CD4-positive, CD25-positive, alpha-beta regulatory T cell (primary cell): ENCODE results near the gene BAD. TPM values are rescaled to one million over a fixed set of nuclear protein-coding genes. Genes with fewer than 3 reads are reported as not detected.
"Not testable (repeated sequence)": the region's sequence is repeated elsewhere in the genome, so short reads cannot be mapped to it uniquely, and the experiment has no call there.

Source experiments
- ATAC-seq, 2 donors: fragments of 150-1000 bp; cut with Tn5 transposase; one replicate each; pipeline ENCODE4 v1.10.0; 2021; ENCODE audit warnings: low read depth in 2 of 2, moderate number of reproducible peaks in 2 of 2, moderate library complexity in 1 of 2
- DNase-seq, 3 donors: peaks; one replicate each; pipeline versions ENCODE4 v3.0.0 to v3.0.0-alpha.2; 2012 to 2022; ENCODE audit warnings: mixed read lengths in 1 of 3
- H3K27ac ChIP-seq: one replicate; pipeline ENCODE4 v1.7.0; 2013; ENCODE audit warnings: mild to moderate bottlenecking, low read length; ENCODE audit not compliant: insufficient read depth, poor library complexity, severe bottlenecking
- H3K27me3 ChIP-seq: one replicate; pipeline ENCODE4 v1.7.0; 2013; ENCODE audit warnings: low read length; ENCODE audit not compliant: control insufficient read depth, insufficient read depth
- H3K36me3 ChIP-seq: one replicate; pipeline ENCODE4 v1.7.0; 2013; ENCODE audit warnings: mild to moderate bottlenecking, low read length, moderate library complexity; ENCODE audit not compliant: control insufficient read depth, insufficient read depth
- H3K4me1 ChIP-seq: 2 replicates; pipeline ENCODE4 v1.7.0; 2013; ENCODE audit warnings: mild to moderate bottlenecking, low read length; ENCODE audit not compliant: insufficient read depth, control insufficient read depth, poor library complexity, severe bottlenecking
- H3K4me3 ChIP-seq: one replicate; pipeline ENCODE4 v1.7.0; 2013; ENCODE audit warnings: low read depth, mild to moderate bottlenecking, low read length, moderate library complexity
- H3K9me3 ChIP-seq, 2 experiments: 1 replicate in 1 of 2; 2 replicates in 1 of 2; pipeline ENCODE4 v1.7.0; 2013; ENCODE audit warnings: low read length in 2 of 2, mild to moderate bottlenecking in 1 of 2, moderate library complexity in 1 of 2; ENCODE audit not compliant: control insufficient read depth in 2 of 2
- H3K27ac Mint-ChIP-seq, 3 donors: one replicate each; pipeline ENCODE4 v1.8.0; 2020 to 2022; ENCODE audit warnings: mild to moderate bottlenecking in 3 of 3, mixed read lengths in 3 of 3, moderate library complexity in 2 of 3
- H3K27me3 Mint-ChIP-seq: one replicate; pipeline ENCODE4 v1.8.0; 2022; ENCODE audit warnings: mild to moderate bottlenecking, mixed read lengths
- H3K36me3 Mint-ChIP-seq: one replicate; pipeline ENCODE4 v1.8.0; 2020; ENCODE audit warnings: mixed read lengths
- H3K4me1 Mint-ChIP-seq, 4 donors: one replicate each; pipeline ENCODE4 v1.8.0; 2020 to 2022; ENCODE audit warnings: mixed read lengths in 4 of 4, mild to moderate bottlenecking in 1 of 4
- H3K4me3 Mint-ChIP-seq, 4 donors: one replicate each; pipeline ENCODE4 v1.8.0; 2020 to 2022; ENCODE audit warnings: mild to moderate bottlenecking in 4 of 4, mixed read lengths in 4 of 4, moderate library complexity in 3 of 4
- H3K9me3 Mint-ChIP-seq, 7 donors: one replicate each; pipeline ENCODE4 v1.8.0; 2020 to 2022; ENCODE audit warnings: mixed read lengths in 7 of 7, mild to moderate bottlenecking in 3 of 7, moderate library complexity in 2 of 7
- polyA plus RNA-seq, 4 donors: library from polyadenylated mRNA; unstranded; fragments of 300-500 nt; fragmentation: Illumina TruSeq; gene quantifications; one replicate each; pipeline ENCODE4 v1.2.3, GENCODE V29; 2021
- total RNA-seq: library from RNA; stranded (reverse); gene quantifications from one replicate; pipeline ENCODE4 v1.2.3, GENCODE V29; 2022

BAD gene
- total and polyA plus RNA-seq, 5 donors from 2014 or later = 25.7 to 50.4 (median 43.8) TPM

GRCh38 chr11:64317961-64318765 lies 33.7 kb upstream of the BAD start, which contains the start of gene PRDX5:
Gene PRDX5, plus strand, starts transcription at chr11:64318121. Its CDS starts 95 bp downstream, at chr11:64318216.
- H3K4me1 ChIP-seq = peaks cover 31% of the 10 kb centered on the region
- peaks cover 21% of the 10 kb centered on the region for H3K36me3 Mint-ChIP-seq
- no peaks in the 10 kb centered on the region for H3K27me3 Mint-ChIP-seq
- ATAC-seq = peak; percentile 78 to 82
- H3K4me3 ChIP-seq = peak within 1 kb of the TSS; percentile 89
- H3K9me3 Mint-ChIP-seq = no peaks in the 10 kb centered on the region
- H3K27ac ChIP-seq = peak within 1 kb of the TSS; percentile 98
- peaks cover 0 to 47% (median 28%) of the 10 kb centered on the region in 4 donors for H3K4me1 Mint-ChIP-seq
- peak within 1 kb of the TSS; percentile 93 to 97 (median 96) for H3K4me3 Mint-ChIP-seq
- H3K27ac Mint-ChIP-seq = peak within 1 kb of the TSS; percentile 99 to 100 (median 100)
- H3K36me3 ChIP-seq = peaks cover 8% of the 10 kb centered on the region
- DNase-seq = peak; percentile 93 to 98 (median 97)
- H3K9me3 ChIP-seq = no peaks in the 10 kb centered on the region
- H3K27me3 ChIP-seq = no peaks in the 10 kb centered on the region

- peaks cover 0 to 2% (median 0%) of the 10 kb centered on the region in 7 donors for H3K9me3 Mint-ChIP-seq
- Histone ChIP-seq H3K36me3 (peaks cover 8% of the 10 kb centered on the region), H3K9me3 (no peaks in the 10 kb centered on the region), H3K27ac (peak within 1 kb of the TSS; percentile 98), H3K4me3 (peak within 1 kb of the TSS; percentile 89), H3K4me1 (peaks cover 31% of the 10 kb centered on the region), H3K27me3 (no peaks in the 10 kb centered on the region)
- peak within 1 kb of the TSS; percentile 93 to 97 (median 96) for H3K4me3 Mint-ChIP-seq
- H3K36me3 Mint-ChIP-seq = peaks cover 27% of the 10 kb centered on the region
- H3K27me3 Mint-ChIP-seq = no peaks in the 10 kb centered on the region
- ATAC-seq (peak; percentile 81), DNase-seq (peak; percentile 98)
- H3K4me1 Mint-ChIP-seq = peaks cover 0 to 54% (median 32%) of the 10 kb centered on the region in 4 donors
- H3K27ac Mint-ChIP-seq = peak within 1 kb of the TSS; percentile 99 to 100 (median 100)
Observed at GRCh38 chr11:64317325-64317960, 33.0 kb upstream of the BAD start, which contains the start of gene TRMT112. Gene TRMT112, minus strand, starts transcription at chr11:64317559. Its CDS starts 33 bp downstream, at chr11:64317526.

- Mint-ChIP-seq H3K27me3 (no peaks in the 10 kb centered on the region), H3K9me3 (peaks cover 0 to 2% (median 0%) of the 10 kb centered on the region in 7 donors), H3K36me3 (peaks cover 28% of the 10 kb centered on the region), H3K4me3 (peak overlapping the region; percentile 93 to 97 (median 96)), H3K27ac (peak overlapping the region; percentile 99 to 100 (median 100)), H3K4me1 (peaks cover 0 to 57% (median 32%) of the 10 kb centered on the region in 4 donors)
- H3K4me3 ChIP-seq = peak overlapping the region; percentile 89
- H3K27me3 ChIP-seq = no peaks in the 10 kb centered on the region
- peaks cover 8% of the 10 kb centered on the region for H3K36me3 ChIP-seq
- no peak for ATAC-seq
- H3K4me1 ChIP-seq = peaks cover 31% of the 10 kb centered on the region
- DNase-seq = peak in 2 of 3 donors; percentile 28 to 67
- H3K9me3 ChIP-seq = no peaks in the 10 kb centered on the region
- H3K27ac ChIP-seq = peak overlapping the region; percentile 98
Observed at GRCh38 chr11:64316672-64317324, 32.3 kb upstream of the BAD start.

DNA sequence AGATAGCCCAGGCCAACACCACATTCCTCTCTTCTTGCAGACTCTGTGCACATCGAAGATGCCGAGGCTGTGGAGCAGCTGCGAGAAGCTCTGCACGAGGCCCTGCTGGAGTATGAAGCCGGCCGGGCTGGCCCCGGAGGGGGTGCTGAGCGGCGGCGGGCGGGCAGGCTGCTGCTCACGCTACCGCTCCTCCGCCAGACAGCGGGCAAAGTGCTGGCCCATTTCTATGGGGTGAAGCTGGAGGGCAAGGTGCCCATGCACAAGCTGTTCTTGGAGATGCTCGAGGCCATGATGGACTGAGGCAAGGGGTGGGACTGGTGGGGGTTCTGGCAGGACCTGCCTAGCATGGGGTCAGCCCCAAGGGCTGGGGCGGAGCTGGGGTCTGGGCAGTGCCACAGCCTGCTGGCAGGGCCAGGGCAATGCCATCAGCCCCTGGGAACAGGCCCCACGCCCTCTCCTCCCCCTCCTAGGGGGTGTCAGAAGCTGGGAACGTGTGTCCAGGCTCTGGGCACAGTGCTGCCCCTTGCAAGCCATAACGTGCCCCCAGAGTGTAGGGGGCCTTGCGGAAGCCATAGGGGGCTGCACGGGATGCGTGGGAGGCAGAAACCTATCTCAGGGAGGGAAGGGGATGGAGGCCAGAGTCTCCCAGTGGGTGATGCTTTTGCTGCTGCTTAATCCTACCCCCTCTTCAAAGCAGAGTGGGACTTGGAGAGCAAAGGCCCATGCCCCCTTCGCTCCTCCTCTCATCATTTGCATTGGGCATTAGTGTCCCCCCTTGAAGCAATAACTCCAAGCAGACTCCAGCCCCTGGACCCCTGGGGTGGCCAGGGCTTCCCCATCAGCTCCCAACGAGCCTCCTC lies 31.4 kb upstream of the BAD start:
- DNase-seq, H3K27me3 ChIP-seq, H3K9me3 ChIP-seq, ATAC-seq, H3K9me3 Mint-ChIP-seq, H3K4me3 ChIP-seq, H3K27me3 Mint-ChIP-seq, H3K36me3 ChIP-seq: not testable (repeated sequence)
- H3K4me1 Mint-ChIP-seq = peaks cover 0 to 57% (median 32%) of the 10 kb centered on the region in 4 donors
- H3K36me3 Mint-ChIP-seq = peaks cover 22% of the 10 kb centered on the region
- Histone ChIP-seq H3K4me1 (peaks cover 31% of the 10 kb centered on the region), H3K27ac (peak overlapping the region; percentile 98)
- peak overlapping the region; percentile 93 to 97 (median 96) for H3K4me3 Mint-ChIP-seq
- peak overlapping the region; percentile 99 to 100 (median 100) for H3K27ac Mint-ChIP-seq

- no peaks in the 10 kb centered on the region for H3K9me3 ChIP-seq
- no peaks in the 10 kb centered on the region for H3K27me3 ChIP-seq
- Mint-ChIP-seq H3K9me3 (peaks cover 0 to 2% (median 0%) of the 10 kb centered on the region in 7 donors), H3K27ac (peak overlapping the region in 1 of 3 donors; percentile 26), H3K4me3 (peak overlapping the region in 2 of 4 donors; percentile 24 to 80), H3K27me3 (no peaks in the 10 kb centered on the region), H3K4me1 (peaks cover 0 to 59% (median 29%) of the 10 kb centered on the region in 4 donors), H3K36me3 (peaks cover 14% of the 10 kb centered on the region)
- DNase-seq (no peak), ATAC-seq (no peak)
- peaks cover 4% of the 10 kb centered on the region for H3K36me3 ChIP-seq
- peaks cover 31% of the 10 kb centered on the region for H3K4me1 ChIP-seq
- H3K27ac ChIP-seq = no peak overlapping the region
- no peak overlapping the region for H3K4me3 ChIP-seq
Observed at GRCh38 chr11:64314805-64315561, 30.5 kb upstream of the BAD start.

GRCh38 chr11:64314146-64314804 lies 29.8 kb upstream of the BAD start:
- Histone ChIP-seq H3K4me1 (peaks cover 27% of the 10 kb centered on the region), H3K9me3 (no peaks in the 10 kb centered on the region), H3K27ac (no peak overlapping the region), H3K27me3 (no peaks in the 10 kb centered on the region), H3K4me3 (no peak overlapping the region), H3K36me3 (peaks cover 4% of the 10 kb centered on the region)
- no peak for DNase-seq
- ATAC-seq = no peak
- Mint-ChIP-seq H3K36me3 (peaks cover 14% of the 10 kb centered on the region), H3K4me3 (peak overlapping the region in 1 of 4 donors; percentile 80), H3K27ac (peak overlapping the region in 1 of 3 donors; percentile 81), H3K27me3 (no peaks in the 10 kb centered on the region), H3K9me3 (peaks cover 0 to 2% (median 0%) of the 10 kb centered on the region in 7 donors), H3K4me1 (peaks cover 0 to 53% (median 26%) of the 10 kb centered on the region in 4 donors)
